Measurements from ENCODE around the gene CA4. TPM values are rescaled to one million over a fixed set of nuclear protein-coding genes. Genes with fewer than 3 reads are reported as not detected.

Gene CA4
- total RNA-seq, 1 donor from 2014 or later: 73.1 TPM

GRCh38 chr17:60139438-60140285, 10.1 kb upstream of the CA4 start:
- Histone ChIP-seq H3K4me3 (no peak overlapping the region), H3K27me3 (peaks cover 46% of the 10 kb centered on the region), H3K4me1 (peaks cover 32% of the 10 kb centered on the region), H3K36me3 (no peaks in the 10 kb centered on the region), H3K9me3 (no peaks in the 10 kb centered on the region), H3K27ac (no peak overlapping the region)
- DNase-seq (peak; percentile 87), ATAC-seq (peak; percentile 67)
- TF ChIP-seq CTCF (IDR thresholded peaks at IDR 0.05): peak; percentile 50
- intact Hi-C loops (cut with DNase I): no loop called here

GRCh38 chr17:60141111-60142018, 8.4 kb upstream of the CA4 start:
- Histone ChIP-seq H3K27ac (no peak overlapping the region), H3K4me1 (peaks cover 29% of the 10 kb centered on the region), H3K4me3 (no peak overlapping the region), H3K9me3 (no peaks in the 10 kb centered on the region), H3K36me3 (no peaks in the 10 kb centered on the region), H3K27me3 (peaks cover 50% of the 10 kb centered on the region)
- intact Hi-C loops (cut with DNase I): no loop called here
- no peak for TF ChIP-seq CTCF (IDR thresholded peaks at IDR 0.05)
- DNase-seq (no peak), ATAC-seq (peak; percentile 42)

- DNase-seq (peak; percentile 88), ATAC-seq (peak; percentile 81)
- Histone ChIP-seq H3K4me3 (peak overlapping the region; percentile 21), H3K9me3 (no peaks in the 10 kb centered on the region), H3K27me3 (peaks cover 57% of the 10 kb centered on the region), H3K4me1 (peaks cover 29% of the 10 kb centered on the region), H3K27ac (no peak overlapping the region), H3K36me3 (no peaks in the 10 kb centered on the region)
- intact Hi-C loops (cut with DNase I): no loop called here
- peak; percentile 78 for TF ChIP-seq CTCF (IDR thresholded peaks at IDR 0.05)
Measured at GRCh38 chr17:60142872-60143499, 6.8 kb upstream of the CA4 start.

- Histone ChIP-seq H3K27me3 (peaks cover 57% of the 10 kb centered on the region), H3K27ac (no peak overlapping the region)
Measured at GRCh38 chr17:60145006-60145935, 4.5 kb upstream of the CA4 start.

More at GRCh38 chr17:60145006-60145935, 4.5 kb upstream of the CA4 start:
- ATAC-seq: no peak
- Histone ChIP-seq H3K4me1 (peaks cover 24% of the 10 kb centered on the region), H3K36me3 (no peaks in the 10 kb centered on the region), H3K9me3 (no peaks in the 10 kb centered on the region), H3K4me3 (no peak overlapping the region)
- TF ChIP-seq CTCF (IDR thresholded peaks at IDR 0.05): no peak
- intact Hi-C loops (cut with DNase I): no loop called here
- DNase-seq: no peak

All from upper lobe of right lung (tissue), 1 donor.